ENCODE results near the gene MAB21L4.

GRCh38 chr2:240903191-240904060 is 7.5 kb upstream of the MAB21L4 start:
- no peak for TF ChIP-seq CTCF (IDR thresholded peaks at IDR 0.05)
- no peak for TF ChIP-seq POLR2AphosphoS5 (IDR thresholded peaks at IDR 0.05)

Measured in prostate gland (tissue), 2 donors.